SU-DHL-6 (cell line): ENCODE results near the gene WDR44.

ENCODE experiments used
- H2AFZ ChIP-seq: fragments of 200-600 bp; sonication (generic); 2 replicates; pipeline ENCODE4 v1.6.1; 2014; ENCODE audit warnings: low read depth, mild to moderate bottlenecking, moderate library complexity, mixed read lengths, antibody characterized with exemption, low read length; ENCODE audit not compliant: severe bottlenecking
- H3F3A ChIP-seq: fragments of 200-600 bp; shearing (Covaris generic); 2 replicates; pipeline ENCODE4 v1.6.0; 2016; ENCODE audit warnings: antibody characterized with exemption, mild to moderate bottlenecking; ENCODE audit not compliant: insufficient read depth
- H3K27ac ChIP-seq: fragments of 200-600 bp; sonication (generic); 2 replicates; pipeline ENCODE4 v1.5.1; 2016; ENCODE audit warnings: low read depth, mild to moderate bottlenecking, low read length, moderate library complexity, mixed read lengths
- H3K27me3 ChIP-seq: fragments of 200-600 bp; sonication (generic), shearing (Covaris generic); 2 replicates; pipeline ENCODE4 v1.6.0; 2014; ENCODE audit warnings: mild to moderate bottlenecking, low read length
- H3K36me3 ChIP-seq: fragments of 200-600 bp; sonication (generic); 2 replicates; pipeline ENCODE4 v1.6.1; 2014; ENCODE audit warnings: mild to moderate bottlenecking, low read length, mixed read lengths
- H3K4me2 ChIP-seq: fragments of 300-600, 200-600 bp; shearing (Covaris generic), sonication (generic); 2 replicates; pipeline ENCODE4 v1.6.0; 2014; ENCODE audit warnings: low read length, low read depth, mild to moderate bottlenecking; ENCODE audit not compliant: poor library complexity, severe bottlenecking
- H3K4me3 ChIP-seq: fragments of 200-600 bp; sonication (generic); 2 replicates; pipeline ENCODE4 v1.5.1; 2014; ENCODE audit warnings: antibody characterized with exemption, low read length, mild to moderate bottlenecking, mixed read lengths; ENCODE audit not compliant: insufficient read depth, poor library complexity, severe bottlenecking
- H3K79me2 ChIP-seq: fragments of 200-600 bp; sonication (generic); 2 replicates; pipeline ENCODE4 v1.6.1; 2014; ENCODE audit warnings: mild to moderate bottlenecking, low read length, moderate library complexity; ENCODE audit not compliant: insufficient read depth
- H3K9ac ChIP-seq: fragments of 200-600 bp; sonication (generic); 2 replicates; pipeline ENCODE4 v1.7.0; 2014; ENCODE audit warnings: mild to moderate bottlenecking, low read length
- H3K9me2 ChIP-seq: fragments of 200-600 bp; sonication (generic); replicated peaks from 2 replicates; pipeline ENCODE4 v1.6.1; 2014; ENCODE audit warnings: low read length; ENCODE audit not compliant: insufficient read depth
- H3K9me3 ChIP-seq: fragments of 200-600 bp; sonication (generic); 2 replicates; pipeline ENCODE4 v1.6.1; 2014; ENCODE audit warnings: low read length, mixed read lengths; ENCODE audit not compliant: insufficient read depth
- H4K20me1 ChIP-seq: fragments of 200-600 bp; sonication (generic); 2 replicates; pipeline ENCODE4 v1.6.1; 2014; ENCODE audit warnings: low read depth, mild to moderate bottlenecking, antibody characterized with exemption, low read length, moderate library complexity, mixed read lengths
- EZH2phosphoT487 ChIP-seq: fragments of 200-600 bp; sonication (generic), shearing (Covaris generic); conservative IDR thresholded peaks from 2 replicates; pipeline ENCODE4 v1.6.1; 2018; ENCODE audit warnings: mild to moderate bottlenecking, antibody characterized with exemption, low read length, moderate library complexity, mixed read lengths
- TF ChIP-seq, protein P1 (sequence below): fragments of 200-600 bp; sonication (generic); IDR thresholded peaks from one replicate; pipeline ENCODE4 v1.5.1; 2017; ENCODE audit warnings: antibody characterized with exemption, mild to moderate bottlenecking, low read length, moderate library complexity; ENCODE audit not compliant: insufficient read depth, poor library complexity, severe bottlenecking

The WDR44 gene

DNA sequence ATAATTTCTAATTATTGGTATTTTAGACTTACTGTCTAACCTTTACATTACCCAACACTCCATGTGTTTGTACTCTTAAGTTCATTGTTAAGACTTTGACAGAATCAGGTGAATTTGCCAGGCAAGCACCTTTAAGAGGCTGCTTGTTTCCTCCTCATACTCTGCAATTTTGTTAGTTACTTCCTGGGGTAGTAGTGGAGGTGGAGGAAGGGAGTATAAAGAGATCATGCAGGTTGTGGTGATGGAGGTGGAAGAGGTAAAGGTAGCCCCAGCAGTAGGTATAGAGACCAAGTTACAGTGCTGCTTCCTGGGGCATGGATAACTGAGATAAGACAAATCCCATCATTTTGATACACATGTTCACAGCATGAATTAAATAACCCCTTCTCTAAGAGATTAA lies 6.7 kb downstream of the WDR44 start:
- Histone ChIP-seq H3K79me2 (peaks cover 17% of the 10 kb centered on the region), H3K4me2 (no peak overlapping the region), H3K36me3 (no peaks in the 10 kb centered on the region), H4K20me1 (no peaks in the 10 kb centered on the region), H3K27me3 (no peaks in the 10 kb centered on the region), H2AFZ (no peak overlapping the region), H3F3A (no peaks in the 10 kb centered on the region), H3K27ac (no peak overlapping the region), H3K9me3 (no peaks in the 10 kb centered on the region), H3K9ac (no peak overlapping the region), H3K9me2 (no peaks in the 10 kb centered on the region), H3K4me3 (no peak overlapping the region)
- TF ChIP-seq EZH2phosphoT487: no peak
- TF ChIP-seq, protein P1, sequence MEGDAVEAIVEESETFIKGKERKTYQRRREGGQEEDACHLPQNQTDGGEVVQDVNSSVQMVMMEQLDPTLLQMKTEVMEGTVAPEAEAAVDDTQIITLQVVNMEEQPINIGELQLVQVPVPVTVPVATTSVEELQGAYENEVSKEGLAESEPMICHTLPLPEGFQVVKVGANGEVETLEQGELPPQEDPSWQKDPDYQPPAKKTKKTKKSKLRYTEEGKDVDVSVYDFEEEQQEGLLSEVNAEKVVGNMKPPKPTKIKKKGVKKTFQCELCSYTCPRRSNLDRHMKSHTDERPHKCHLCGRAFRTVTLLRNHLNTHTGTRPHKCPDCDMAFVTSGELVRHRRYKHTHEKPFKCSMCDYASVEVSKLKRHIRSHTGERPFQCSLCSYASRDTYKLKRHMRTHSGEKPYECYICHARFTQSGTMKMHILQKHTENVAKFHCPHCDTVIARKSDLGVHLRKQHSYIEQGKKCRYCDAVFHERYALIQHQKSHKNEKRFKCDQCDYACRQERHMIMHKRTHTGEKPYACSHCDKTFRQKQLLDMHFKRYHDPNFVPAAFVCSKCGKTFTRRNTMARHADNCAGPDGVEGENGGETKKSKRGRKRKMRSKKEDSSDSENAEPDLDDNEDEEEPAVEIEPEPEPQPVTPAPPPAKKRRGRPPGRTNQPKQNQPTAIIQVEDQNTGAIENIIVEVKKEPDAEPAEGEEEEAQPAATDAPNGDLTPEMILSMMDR: no peak

DNA sequence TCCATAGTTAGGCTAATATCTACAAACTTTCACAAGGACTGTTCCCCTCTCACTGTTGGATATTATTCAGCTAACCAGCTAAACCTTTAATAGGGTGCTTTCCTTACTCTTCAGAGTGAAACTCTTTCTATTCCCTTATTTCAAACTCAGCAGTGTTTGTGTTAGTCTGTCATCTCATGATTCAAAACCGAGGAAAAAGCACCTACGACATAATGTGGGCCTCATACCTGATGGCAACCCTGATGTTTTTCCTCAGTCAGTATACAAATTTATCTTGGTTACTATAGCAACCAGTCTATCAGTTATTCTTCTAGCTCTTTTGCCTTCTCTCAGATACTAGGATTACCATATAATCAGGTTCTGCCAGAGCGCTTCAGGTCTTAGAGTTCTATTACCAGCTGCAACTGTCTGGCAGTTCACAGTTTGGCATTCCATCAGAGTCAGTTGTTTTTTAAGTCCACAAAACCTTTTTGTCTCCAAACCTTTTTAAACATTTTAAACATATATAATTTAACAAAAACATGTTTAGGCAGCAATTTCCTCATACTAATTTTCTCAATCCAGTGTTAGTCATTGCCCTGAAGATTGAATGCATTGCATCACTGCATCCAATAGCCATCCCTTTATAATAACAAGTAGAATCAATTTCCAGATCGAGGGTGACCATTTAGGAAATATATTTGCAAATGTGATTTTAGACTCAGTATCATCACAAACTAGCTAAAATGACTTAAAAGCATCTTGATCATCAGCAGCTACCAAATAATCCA lies 7.4 kb downstream of the WDR44 start:
- Histone ChIP-seq H4K20me1 (no peaks in the 10 kb centered on the region), H3F3A (no peaks in the 10 kb centered on the region), H3K27me3 (no peaks in the 10 kb centered on the region), H3K9ac (no peak overlapping the region), H3K4me2 (no peak overlapping the region), H3K79me2 (peaks cover 13% of the 10 kb centered on the region), H3K9me3 (no peaks in the 10 kb centered on the region), H3K36me3 (no peaks in the 10 kb centered on the region), H3K9me2 (no peaks in the 10 kb centered on the region), H3K4me3 (no peak overlapping the region), H3K27ac (no peak overlapping the region), H2AFZ (no peak overlapping the region)
- TF ChIP-seq, protein P1: no peak
- no peak for TF ChIP-seq EZH2phosphoT487

DNA sequence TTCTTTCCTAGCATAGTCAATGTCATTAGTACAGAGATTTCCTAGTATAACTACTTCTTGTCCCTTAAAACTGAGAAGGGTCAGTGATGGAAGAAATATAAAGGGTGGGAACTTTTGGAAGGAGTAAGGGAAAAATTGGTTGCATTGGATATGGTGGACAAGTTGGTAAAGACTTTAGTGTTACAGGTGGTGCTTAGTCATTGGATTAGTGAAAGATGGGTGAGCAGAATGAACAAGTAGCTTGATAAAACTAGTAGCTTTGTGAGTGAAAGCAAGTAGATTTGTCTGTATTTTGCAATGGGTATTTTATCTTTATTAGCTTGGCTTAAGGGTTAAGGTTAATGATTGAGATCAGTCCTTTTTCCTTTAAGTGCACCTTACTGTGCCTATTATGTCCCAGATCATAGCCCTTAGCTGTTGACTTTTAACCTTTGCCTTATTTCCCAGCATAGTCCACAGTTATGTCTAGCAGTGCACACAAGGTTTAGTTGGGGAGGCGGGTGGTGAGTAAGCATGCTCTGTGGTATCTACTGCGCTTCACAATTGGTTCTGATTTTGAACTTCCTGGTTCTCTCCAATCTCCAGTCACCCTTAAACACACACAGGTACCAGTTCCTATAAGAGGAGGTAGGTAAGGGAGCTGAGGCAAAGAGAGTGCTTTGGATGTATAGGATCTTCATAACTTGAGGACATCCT lies 9.5 kb downstream of the WDR44 start:
- Histone ChIP-seq H3K9ac (no peak overlapping the region), H3K36me3 (no peaks in the 10 kb centered on the region), H3K9me2 (no peaks in the 10 kb centered on the region), H3K27ac (no peak overlapping the region), H4K20me1 (no peaks in the 10 kb centered on the region), H3K27me3 (no peaks in the 10 kb centered on the region), H3K79me2 (peaks cover 6% of the 10 kb centered on the region), H3K9me3 (no peaks in the 10 kb centered on the region), H3K4me2 (no peak overlapping the region), H3K4me3 (no peak overlapping the region), H2AFZ (no peak overlapping the region), H3F3A (no peaks in the 10 kb centered on the region)
- no peak for TF ChIP-seq EZH2phosphoT487
- TF ChIP-seq, protein P1: no peak
